ENCODE results near the gene KRT39. TPM values are rescaled to one million over a fixed set of nuclear protein-coding genes. Genes with fewer than 3 reads are reported as not detected.

The KRT39 gene
- total and polyA plus RNA-seq, 2 donors (not counting 3 experiments of a cell fraction or from before 2014, with no cell fraction given): not detected

GRCh38 chr17:40980117-40980516 is 13.4 kb upstream of the KRT39 start:
- CTCF ChIA-PET: interaction anchor here (1.0 to 1.2 kb wide), 2 partner anchors 8 to 568 kb away, joined by 3 read pairs; no protein-coding TSS in a partner anchor
- Histone ChIP-seq H3K4me2 (ENCODE audit: insufficient read depth, low read length) (no peak overlapping the region), H3K4me3 (replicated peaks in 1 of 3; ENCODE audit: insufficient read depth in 1 of 3, low read depth in 1 of 3, low read length in 3 of 3) (no peak overlapping the region), H4K20me1 (replicated peaks; ENCODE audit: control insufficient read depth, extremely low read depth, insufficient read depth, low read length) (no peaks in the 10 kb centered on the region), H2AFZ (ENCODE audit: low read depth, low read length) (no peak overlapping the region), H3K9me3 (replicated peaks; ENCODE audit: control insufficient read depth, insufficient read depth, low read length) (no peaks in the 10 kb centered on the region), H3K36me3 (ENCODE audit: control insufficient read depth in 2 of 2, extremely low read depth in 1 of 2, insufficient read depth in 2 of 2, low read length in 2 of 2) (no peaks in the 10 kb centered on the region), H3K9ac (replicated peaks; ENCODE audit: extremely low read depth, insufficient read depth, low read length) (no peak overlapping the region), H3K27ac (ENCODE audit: insufficient read depth, low read depth, low read length) (no peak overlapping the region), H3K9me1 (replicated peaks; ENCODE audit: control insufficient read depth, extremely low read depth, insufficient read depth, low read length) (no peaks in the 10 kb centered on the region), H3K27me3 (ENCODE audit: control insufficient read depth in 2 of 2, insufficient read depth in 2 of 2, low read length in 2 of 2) (peaks cover 0 to 8% of the 10 kb centered on the region in 2 experiments), H3K4me1 (ENCODE audit: control insufficient read depth, extremely low read depth, insufficient read depth, low read length) (no peaks in the 10 kb centered on the region), H3K79me2 (ENCODE audit: control insufficient read depth, insufficient read depth, low read length) (no peaks in the 10 kb centered on the region)
- TF ChIP-seq POLR2AphosphoS5 (IDR thresholded peaks at IDR 0.05; ENCODE audit: insufficient read depth, low read depth, low read length) (no peak), CTCF (IDR thresholded peaks at IDR 0.05; ENCODE audit: extremely low read depth in 1 of 2, insufficient read depth in 1 of 2, low read depth in 1 of 2, low read length in 2 of 2) (no peak), JUN (IDR thresholded peaks at IDR 0.05; ENCODE audit: borderline replicate concordance, insufficient read depth, insufficient read length, low read depth) (no peak), MYC (IDR thresholded peaks at IDR 0.05; ENCODE audit: low read depth, low read length) (no peak), EZH2 (IDR thresholded peaks at IDR 0.05; ENCODE audit: borderline replicate concordance, low read depth, low read length, severe bottlenecking) (no peak), FOS (IDR thresholded peaks at IDR 0.05; ENCODE audit: borderline replicate concordance, insufficient read depth, low read length) (no peak), GATA2 (IDR thresholded peaks at IDR 0.05; ENCODE audit: insufficient read depth, insufficient read length, low read depth, low read length) (no peak), MAX (IDR thresholded peaks at IDR 0.05; ENCODE audit: insufficient read depth, insufficient read length) (no peak), POLR2A (IDR thresholded peaks at IDR 0.05; ENCODE audit: low read depth, low read length) (no peak)
- dilution Hi-C loops (cut with MboI; ENCODE audit: extremely low pct_ligation_motif_present, low sequenced_read_pairs) (no loop called here), intact Hi-C loops (cut with micrococcal nuclease) (no loop called here)
- DNase-seq (ENCODE audit: low read depth, low spot score): no peak
- FAIRE-seq: no peak
- no TSS peak for BruUV-seq (replicated peaks)
- POLR2A ChIA-PET: no interaction called here

Measured in endothelial cell of umbilical vein (primary cell).